Liver (tissue), 3 donors: ENCODE measurements around the gene SEMA3B.

ENCODE experiments used
- EGR1 ChIP-seq, 2 donors: IDR thresholded peaks; 2 replicates each; pipeline ENCODE4 v1.6.1; 2016 to 2018; ENCODE audit warnings: antibody characterized with exemption in 2 of 2, low read depth in 2 of 2
- HNF4G ChIP-seq: IDR thresholded peaks from 2 replicates; pipeline ENCODE4 v1.6.1; 2016; ENCODE audit warnings: antibody characterized with exemption
- NR2F2 ChIP-seq: IDR thresholded peaks from 2 replicates; pipeline ENCODE4 v1.6.1; 2016; ENCODE audit warnings: antibody characterized with exemption
- RAD21 ChIP-seq, 2 donors: IDR thresholded peaks; 2 replicates each; pipeline ENCODE4 v1.6.1; 2016; ENCODE audit warnings: antibody characterized with exemption in 2 of 2, mild to moderate bottlenecking in 2 of 2
- RXRA ChIP-seq, 2 donors: IDR thresholded peaks; 2 replicates each; pipeline ENCODE4 v1.6.1; 2017 to 2018; ENCODE audit warnings: antibody characterized with exemption in 2 of 2, mild to moderate bottlenecking in 1 of 2
- YY1 ChIP-seq: IDR thresholded peaks from 2 replicates; pipeline ENCODE4 v1.6.1; 2016; ENCODE audit warnings: antibody characterized with exemption, mild to moderate bottlenecking
- TF ChIP-seq, protein P1 (sequence below): IDR thresholded peaks from 2 replicates; pipeline ENCODE4 v1.6.1; 2016; ENCODE audit warnings: antibody characterized with exemption
- TF ChIP-seq, protein P2 (sequence below): IDR thresholded peaks from 2 replicates; pipeline ENCODE4 v1.6.1; 2016; ENCODE audit warnings: antibody characterized with exemption, mild to moderate bottlenecking
- TF ChIP-seq, protein P3 (sequence below): fragments of 150-350 bp; IDR thresholded peaks from 2 replicates; pipeline ENCODE4 v1.5.1; 2017; ENCODE audit warnings: improper control_type of control experiment, low read depth, low read length; ENCODE audit not compliant: missing input control
- donor health status: healthy.
- donor health status: healthy.

DNA sequence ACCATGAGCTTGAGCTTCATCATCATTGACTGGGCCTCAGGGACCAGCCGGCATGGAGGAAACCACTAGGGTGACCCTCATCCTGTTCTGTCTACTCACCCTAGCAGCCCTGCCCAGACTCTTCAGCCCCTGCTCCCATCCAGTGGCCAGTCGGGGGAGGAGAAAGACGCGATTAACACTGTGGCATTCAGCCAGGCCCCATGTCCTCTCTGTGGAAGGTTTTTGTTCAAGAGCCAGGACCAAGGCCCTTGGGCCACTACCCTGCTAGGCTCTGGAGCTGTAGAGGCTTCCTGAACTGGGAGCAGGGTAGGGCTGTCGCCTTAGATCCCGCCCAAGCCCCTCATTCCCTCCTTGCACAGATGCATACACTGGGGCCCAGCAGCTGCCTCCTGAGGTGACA is 48.8 kb upstream of the SEMA3B start:
- TF ChIP-seq, protein P1, sequence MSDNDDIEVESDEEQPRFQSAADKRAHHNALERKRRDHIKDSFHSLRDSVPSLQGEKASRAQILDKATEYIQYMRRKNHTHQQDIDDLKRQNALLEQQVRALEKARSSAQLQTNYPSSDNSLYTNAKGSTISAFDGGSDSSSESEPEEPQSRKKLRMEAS = no peak
- TF ChIP-seq, protein P2, sequence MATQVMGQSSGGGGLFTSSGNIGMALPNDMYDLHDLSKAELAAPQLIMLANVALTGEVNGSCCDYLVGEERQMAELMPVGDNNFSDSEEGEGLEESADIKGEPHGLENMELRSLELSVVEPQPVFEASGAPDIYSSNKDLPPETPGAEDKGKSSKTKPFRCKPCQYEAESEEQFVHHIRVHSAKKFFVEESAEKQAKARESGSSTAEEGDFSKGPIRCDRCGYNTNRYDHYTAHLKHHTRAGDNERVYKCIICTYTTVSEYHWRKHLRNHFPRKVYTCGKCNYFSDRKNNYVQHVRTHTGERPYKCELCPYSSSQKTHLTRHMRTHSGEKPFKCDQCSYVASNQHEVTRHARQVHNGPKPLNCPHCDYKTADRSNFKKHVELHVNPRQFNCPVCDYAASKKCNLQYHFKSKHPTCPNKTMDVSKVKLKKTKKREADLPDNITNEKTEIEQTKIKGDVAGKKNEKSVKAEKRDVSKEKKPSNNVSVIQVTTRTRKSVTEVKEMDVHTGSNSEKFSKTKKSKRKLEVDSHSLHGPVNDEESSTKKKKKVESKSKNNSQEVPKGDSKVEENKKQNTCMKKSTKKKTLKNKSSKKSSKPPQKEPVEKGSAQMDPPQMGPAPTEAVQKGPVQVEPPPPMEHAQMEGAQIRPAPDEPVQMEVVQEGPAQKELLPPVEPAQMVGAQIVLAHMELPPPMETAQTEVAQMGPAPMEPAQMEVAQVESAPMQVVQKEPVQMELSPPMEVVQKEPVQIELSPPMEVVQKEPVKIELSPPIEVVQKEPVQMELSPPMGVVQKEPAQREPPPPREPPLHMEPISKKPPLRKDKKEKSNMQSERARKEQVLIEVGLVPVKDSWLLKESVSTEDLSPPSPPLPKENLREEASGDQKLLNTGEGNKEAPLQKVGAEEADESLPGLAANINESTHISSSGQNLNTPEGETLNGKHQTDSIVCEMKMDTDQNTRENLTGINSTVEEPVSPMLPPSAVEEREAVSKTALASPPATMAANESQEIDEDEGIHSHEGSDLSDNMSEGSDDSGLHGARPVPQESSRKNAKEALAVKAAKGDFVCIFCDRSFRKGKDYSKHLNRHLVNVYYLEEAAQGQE = no peak
- TF ChIP-seq, protein P3, sequence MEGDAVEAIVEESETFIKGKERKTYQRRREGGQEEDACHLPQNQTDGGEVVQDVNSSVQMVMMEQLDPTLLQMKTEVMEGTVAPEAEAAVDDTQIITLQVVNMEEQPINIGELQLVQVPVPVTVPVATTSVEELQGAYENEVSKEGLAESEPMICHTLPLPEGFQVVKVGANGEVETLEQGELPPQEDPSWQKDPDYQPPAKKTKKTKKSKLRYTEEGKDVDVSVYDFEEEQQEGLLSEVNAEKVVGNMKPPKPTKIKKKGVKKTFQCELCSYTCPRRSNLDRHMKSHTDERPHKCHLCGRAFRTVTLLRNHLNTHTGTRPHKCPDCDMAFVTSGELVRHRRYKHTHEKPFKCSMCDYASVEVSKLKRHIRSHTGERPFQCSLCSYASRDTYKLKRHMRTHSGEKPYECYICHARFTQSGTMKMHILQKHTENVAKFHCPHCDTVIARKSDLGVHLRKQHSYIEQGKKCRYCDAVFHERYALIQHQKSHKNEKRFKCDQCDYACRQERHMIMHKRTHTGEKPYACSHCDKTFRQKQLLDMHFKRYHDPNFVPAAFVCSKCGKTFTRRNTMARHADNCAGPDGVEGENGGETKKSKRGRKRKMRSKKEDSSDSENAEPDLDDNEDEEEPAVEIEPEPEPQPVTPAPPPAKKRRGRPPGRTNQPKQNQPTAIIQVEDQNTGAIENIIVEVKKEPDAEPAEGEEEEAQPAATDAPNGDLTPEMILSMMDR = no peak
- no peak for TF ChIP-seq YY1
- TF ChIP-seq RXRA (IDR thresholded peaks at IDR 0.05) = no peak
- peak; percentile 5 to 13 for TF ChIP-seq RAD21 (IDR thresholded peaks at IDR 0.05)
- no peak for TF ChIP-seq NR2F2
- no peak for TF ChIP-seq EGR1 (IDR thresholded peaks at IDR 0.05; ENCODE audit: low read depth in 2 of 2)
- no peak for TF ChIP-seq HNF4G
